Measurements from ENCODE around the gene MAST4. TPM values are rescaled to one million over a fixed set of nuclear protein-coding genes. Genes with fewer than 3 reads are reported as not detected.

The MAST4 gene
- total and polyA plus RNA-seq, 2 donors (not counting 1 experiment from before 2014, with no cell fraction given): 7.0 to 15.2 TPM

- TF ChIP-seq CTCF (conservative IDR thresholded peaks at IDR 0.05 in 1 of 2, IDR thresholded peaks at IDR 0.05 in 1 of 2; ENCODE audit: low read depth in 1 of 2, low read length in 2 of 2): no peak
- no peak for TF ChIP-seq EZH2 (IDR thresholded peaks at IDR 0.05; ENCODE audit: low read length, missing control alignments)
- no peaks in the 10 kb centered on the region for H3K9me3 ChIP-seq (ENCODE audit: control insufficient read depth, insufficient read depth, low read depth, low read length)
- no peaks in the 10 kb centered on the region for H3K4me1 ChIP-seq (ENCODE audit: control insufficient read depth, extremely low read depth, insufficient read depth, low read length)
- H3K27me3 ChIP-seq (ENCODE audit: control insufficient read depth, insufficient read depth, low read length): no peaks in the 10 kb centered on the region
- H3K4me2 ChIP-seq (ENCODE audit: extremely low read depth, insufficient read depth, low read length): no peak overlapping the region
- H4K20me1 ChIP-seq (ENCODE audit: control insufficient read depth, extremely low read depth, insufficient read depth, low read length): no peaks in the 10 kb centered on the region
- DNase-seq (ENCODE audit: low read depth in 2 of 2): peak; percentile 34 to 58
- H3K36me3 ChIP-seq (ENCODE audit: control insufficient read depth, insufficient read depth, low read length): no peaks in the 10 kb centered on the region
- no peak overlapping the region for H3K9ac ChIP-seq (ENCODE audit: insufficient read depth, low read length)
- no peak overlapping the region for H3K27ac ChIP-seq (ENCODE audit: insufficient read depth, low read length)
- no peak overlapping the region for H3K4me3 ChIP-seq (replicated peaks in 1 of 4; ENCODE audit: control extremely low read depth in 1 of 4, insufficient read depth in 1 of 4, low read depth in 3 of 4, low read length in 4 of 4)
- H3K79me2 ChIP-seq (ENCODE audit: control insufficient read depth, insufficient read depth, low read length): no peaks in the 10 kb centered on the region
- H2AFZ ChIP-seq (ENCODE audit: low read length): no peak overlapping the region
Observed at GRCh38 chr5:67066815-67067214, 470.6 kb downstream of the MAST4 start.

GRCh38 chr5:67073045-67073680 lies 477.0 kb downstream of the MAST4 start:
- Histone ChIP-seq H3K79me2 (ENCODE audit: control insufficient read depth, insufficient read depth, low read length) (no peaks in the 10 kb centered on the region), H3K27ac (ENCODE audit: insufficient read depth, low read length) (no peak overlapping the region), H2AFZ (ENCODE audit: low read length) (no peak overlapping the region), H3K9me3 (ENCODE audit: control insufficient read depth, insufficient read depth, low read depth, low read length) (no peaks in the 10 kb centered on the region), H3K27me3 (ENCODE audit: control insufficient read depth, insufficient read depth, low read length) (no peaks in the 10 kb centered on the region), H3K9ac (ENCODE audit: insufficient read depth, low read length) (no peak overlapping the region), H3K4me2 (ENCODE audit: extremely low read depth, insufficient read depth, low read length) (no peak overlapping the region), H3K36me3 (ENCODE audit: control insufficient read depth, insufficient read depth, low read length) (no peaks in the 10 kb centered on the region), H3K4me3 (replicated peaks in 1 of 4; ENCODE audit: control extremely low read depth in 1 of 4, insufficient read depth in 1 of 4, low read depth in 3 of 4, low read length in 4 of 4) (no peak overlapping the region), H4K20me1 (ENCODE audit: control insufficient read depth, extremely low read depth, insufficient read depth, low read length) (no peaks in the 10 kb centered on the region), H3K4me1 (ENCODE audit: control insufficient read depth, extremely low read depth, insufficient read depth, low read length) (no peaks in the 10 kb centered on the region)
- DNase-seq (ENCODE audit: low read depth in 2 of 2): no peak
- TF ChIP-seq EZH2 (IDR thresholded peaks at IDR 0.05; ENCODE audit: low read length, missing control alignments) (no peak), CTCF (conservative IDR thresholded peaks at IDR 0.05 in 1 of 2, IDR thresholded peaks at IDR 0.05 in 1 of 2; ENCODE audit: low read depth in 1 of 2, low read length in 2 of 2) (no peak)

- no peak overlapping the region for H3K9ac ChIP-seq (ENCODE audit: insufficient read depth, low read length)
- H3K36me3 ChIP-seq (ENCODE audit: control insufficient read depth, insufficient read depth, low read length): no peaks in the 10 kb centered on the region
- H2AFZ ChIP-seq (ENCODE audit: low read length): no peak overlapping the region
- no peaks in the 10 kb centered on the region for H3K27me3 ChIP-seq (ENCODE audit: control insufficient read depth, insufficient read depth, low read length)
- no peak overlapping the region for H3K4me3 ChIP-seq (replicated peaks in 1 of 4; ENCODE audit: control extremely low read depth in 1 of 4, insufficient read depth in 1 of 4, low read depth in 3 of 4, low read length in 4 of 4)
- no peak overlapping the region for H3K27ac ChIP-seq (ENCODE audit: insufficient read depth, low read length)
- TF ChIP-seq EZH2 (IDR thresholded peaks at IDR 0.05; ENCODE audit: low read length, missing control alignments) (no peak), CTCF (conservative IDR thresholded peaks at IDR 0.05 in 1 of 2, IDR thresholded peaks at IDR 0.05 in 1 of 2; ENCODE audit: low read depth in 1 of 2, low read length in 2 of 2) (no peak)
- no peaks in the 10 kb centered on the region for H3K79me2 ChIP-seq (ENCODE audit: control insufficient read depth, insufficient read depth, low read length)
- H3K4me1 ChIP-seq (ENCODE audit: control insufficient read depth, extremely low read depth, insufficient read depth, low read length): no peaks in the 10 kb centered on the region
- H4K20me1 ChIP-seq (ENCODE audit: control insufficient read depth, extremely low read depth, insufficient read depth, low read length): no peaks in the 10 kb centered on the region
- DNase-seq (ENCODE audit: low read depth in 2 of 2): no peak
- H3K4me2 ChIP-seq (ENCODE audit: extremely low read depth, insufficient read depth, low read length): no peak overlapping the region
- no peaks in the 10 kb centered on the region for H3K9me3 ChIP-seq (ENCODE audit: control insufficient read depth, insufficient read depth, low read depth, low read length)
Observed at GRCh38 chr5:67077296-67077695, 481.1 kb downstream of the MAST4 start.

Measured in fibroblast of lung (primary cell).